ENCODE data around the gene E2F1. TPM values are rescaled to one million over a fixed set of nuclear protein-coding genes. Genes with fewer than 3 reads are reported as not detected.
"Not testable (repeated sequence)": the region's sequence is repeated elsewhere in the genome, so short reads cannot be mapped to it uniquely, and the experiment has no call there.

E2F1 gene
- polyA plus RNA-seq, 4 donors: 2.2 to 10.9 (median 4.6) TPM

DNA sequence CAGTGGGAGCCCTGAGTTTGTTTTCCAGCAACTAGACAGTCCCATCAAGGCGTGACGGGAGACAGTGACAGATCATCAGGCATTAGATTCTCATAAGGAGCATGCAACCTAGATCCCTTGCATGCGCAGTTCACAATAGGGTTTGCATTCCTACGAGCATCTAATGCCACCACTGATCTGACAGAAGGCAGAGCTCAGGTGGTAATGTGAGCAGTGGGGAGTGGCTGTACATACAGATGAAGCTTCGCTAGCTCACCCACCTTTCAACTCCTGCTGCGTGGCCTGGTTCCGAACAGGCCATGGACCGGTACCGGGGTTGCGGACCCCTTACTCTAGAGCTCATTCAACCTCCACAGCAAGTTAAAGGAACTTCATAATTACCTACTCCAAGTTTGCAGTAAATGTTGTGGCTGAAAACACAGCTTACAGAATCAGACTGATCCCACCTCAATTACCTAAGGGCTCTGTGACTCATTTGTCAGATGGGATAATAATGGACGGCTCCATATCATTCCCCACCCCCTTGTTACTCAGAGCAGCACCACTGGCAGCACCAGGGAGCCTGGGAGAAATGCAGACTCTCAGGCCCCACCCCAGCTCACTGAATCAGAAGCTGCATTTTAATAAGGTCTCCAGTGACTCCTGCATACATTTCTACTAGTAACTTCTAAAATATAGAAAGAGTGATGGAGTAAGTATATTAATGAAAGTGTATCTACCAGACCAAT, 18.2 kb upstream of the E2F1 start:
- Histone ChIP-seq H3K9me3 (ENCODE audit: control insufficient read depth in 2 of 2, insufficient read depth in 1 of 2, low read depth in 1 of 2, low read length in 1 of 2) (peaks cover 0 to 4% of the 10 kb centered on the region in 2 donors), H3K4me3 (ENCODE audit: low read depth in 1 of 3, low read length in 3 of 3) (no peak overlapping the region), H3K27ac (ENCODE audit: low read depth in 1 of 3, low read length in 2 of 3) (no peak overlapping the region), H3K4me1 (ENCODE audit: control insufficient read depth in 3 of 3, insufficient read depth in 2 of 3, low read depth in 1 of 3, low read length in 2 of 3) (no peaks in the 10 kb centered on the region), H3K27me3 (ENCODE audit: control insufficient read depth in 3 of 3, insufficient read depth in 3 of 3, low read length in 3 of 3) (no peaks in the 10 kb centered on the region), H3K36me3 (ENCODE audit: control insufficient read depth in 3 of 3, insufficient read depth in 2 of 3, low read depth in 1 of 3, low read length in 3 of 3) (peaks cover 0 to 23% (median 3%) of the 10 kb centered on the region in 3 donors)
- no peak for FAIRE-seq
- DNase-seq: no peak
- 92 to 94% (median 93%) methylated on average over 11 of the region's 11 CpGs for WGBS, 3 donors

DNA sequence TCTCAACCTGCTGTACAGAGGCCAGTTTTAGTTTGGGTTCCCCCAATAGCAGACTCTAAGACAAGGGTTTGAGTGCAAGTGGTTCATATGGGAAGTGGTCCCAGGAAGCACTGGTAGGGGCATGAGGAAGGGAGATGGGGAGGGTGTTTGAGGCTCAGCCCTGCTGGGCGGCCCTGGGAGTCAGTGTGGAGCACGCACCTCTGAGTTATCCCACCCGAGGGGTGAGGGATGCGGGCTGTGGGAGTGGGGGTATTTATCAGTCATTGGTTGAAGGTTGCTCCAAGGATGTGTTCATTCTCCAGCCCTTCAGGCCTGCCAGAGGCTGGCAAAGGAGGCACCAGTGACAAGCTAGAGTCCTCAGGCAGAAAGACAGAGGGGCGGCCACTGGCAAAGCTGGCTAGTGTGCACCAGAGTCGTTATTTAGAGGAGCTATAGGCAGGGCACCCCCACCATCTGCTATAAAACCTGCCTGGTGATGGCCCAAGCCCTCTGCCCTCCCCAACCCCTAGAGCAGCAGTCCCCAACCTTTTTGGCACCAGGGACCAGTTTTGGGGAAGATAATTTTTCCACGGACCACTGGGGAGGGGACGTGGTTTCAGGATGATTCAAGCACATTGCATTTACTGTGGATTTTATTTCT, 17.4 kb upstream of the E2F1 start:
- FAIRE-seq (no peak), DNase-seq (no peak)
- Histone ChIP-seq H3K4me3 (ENCODE audit: low read depth in 1 of 3, low read length in 3 of 3) (no peak overlapping the region), H3K4me1 (ENCODE audit: control insufficient read depth in 3 of 3, insufficient read depth in 2 of 3, low read depth in 1 of 3, low read length in 2 of 3) (no peaks in the 10 kb centered on the region), H3K36me3 (ENCODE audit: control insufficient read depth in 3 of 3, insufficient read depth in 2 of 3, low read depth in 1 of 3, low read length in 3 of 3) (peaks cover 0 to 23% (median 3%) of the 10 kb centered on the region in 3 donors), H3K27ac (ENCODE audit: low read depth in 1 of 3, low read length in 2 of 3) (no peak overlapping the region), H3K27me3 (ENCODE audit: control insufficient read depth in 3 of 3, insufficient read depth in 3 of 3, low read length in 3 of 3) (no peaks in the 10 kb centered on the region), H3K9me3 (ENCODE audit: control insufficient read depth in 2 of 2, insufficient read depth in 1 of 2, low read depth in 1 of 2, low read length in 1 of 2) (peaks cover 0 to 4% of the 10 kb centered on the region in 2 donors)
- 93 to 94% (median 93%) methylated on average over 8 of the region's 8 CpGs for WGBS, 3 donors

DNA sequence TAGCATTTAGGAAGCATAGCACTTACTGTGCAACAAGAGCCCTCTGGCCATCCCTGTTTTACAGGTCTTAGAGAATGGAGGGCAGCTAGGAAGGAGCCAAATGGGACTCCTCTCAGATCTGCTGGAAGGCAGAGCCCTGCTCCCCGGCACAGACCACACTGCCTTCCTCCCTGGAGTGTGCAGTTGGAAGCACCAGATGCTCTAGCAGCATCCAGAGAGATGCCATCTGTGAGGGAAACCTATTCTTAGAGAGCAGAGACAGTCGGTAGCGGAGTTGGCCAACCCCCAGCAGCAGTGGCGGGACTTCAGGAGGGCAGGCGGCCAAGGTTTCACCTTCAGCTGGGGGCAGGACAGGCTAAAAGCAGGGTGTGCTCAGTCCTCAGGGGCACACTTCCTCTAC, 16.7 kb upstream of the E2F1 start:
- WGBS, 3 donors: 76 to 83% (median 80%) methylated on average over 5 of the region's 5 CpGs

DNA sequence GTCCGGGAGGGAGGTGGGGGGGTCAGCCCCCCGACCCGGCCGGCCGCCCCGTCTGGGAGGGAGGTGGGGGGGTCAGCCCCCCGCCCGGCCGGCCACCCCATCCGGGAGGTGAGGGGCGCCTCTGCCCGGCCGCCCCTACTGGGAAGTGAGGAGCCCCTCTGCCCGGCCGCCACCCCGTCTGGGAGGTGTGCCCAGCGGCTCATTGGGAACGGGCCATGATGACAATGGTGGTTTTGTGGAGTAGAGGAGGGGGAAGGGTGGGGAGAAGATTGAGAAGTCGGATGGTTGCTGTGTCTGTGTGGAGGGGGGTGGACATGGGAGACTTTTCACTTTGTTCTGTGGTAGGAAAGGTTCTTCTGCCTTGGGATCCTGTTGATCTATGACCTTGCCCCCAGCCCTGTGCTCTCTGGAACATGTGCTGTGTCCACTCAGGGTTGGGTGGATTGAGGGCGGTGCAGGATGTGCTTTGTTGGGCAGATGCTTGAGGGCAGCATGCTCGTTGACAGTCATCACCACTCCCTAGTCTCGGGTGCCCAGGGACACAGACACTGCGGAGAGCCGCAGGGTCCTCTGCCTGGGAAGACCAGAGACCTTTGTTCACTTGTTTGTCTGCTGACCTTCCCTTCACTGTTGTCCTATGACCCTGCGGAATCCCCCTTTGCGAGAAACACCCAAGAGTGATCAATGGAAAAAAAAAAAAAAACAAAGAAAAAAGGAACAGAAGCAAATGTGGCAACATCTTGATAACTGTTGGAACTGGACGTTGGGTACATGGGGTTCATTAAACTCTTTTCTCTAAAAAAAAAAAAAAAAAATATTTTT, 15.7 kb upstream of the E2F1 start:
- FAIRE-seq (no peak), DNase-seq (no peak)
- H3K4me3 ChIP-seq (ENCODE audit: low read depth in 1 of 3, low read length in 3 of 3): no peak overlapping the region
- H3K9me3 ChIP-seq (ENCODE audit: control insufficient read depth in 2 of 2, insufficient read depth in 1 of 2, low read depth in 1 of 2, low read length in 1 of 2): peaks cover 0 to 4% of the 10 kb centered on the region in 2 donors
- peaks cover 0 to 15% (median 0%) of the 10 kb centered on the region in 3 donors for H3K36me3 ChIP-seq (ENCODE audit: control insufficient read depth in 3 of 3, insufficient read depth in 2 of 3, low read depth in 1 of 3, low read length in 3 of 3)
- no peak overlapping the region for H3K27ac ChIP-seq (ENCODE audit: low read depth in 1 of 3, low read length in 2 of 3)
- no peaks in the 10 kb centered on the region for H3K4me1 ChIP-seq (ENCODE audit: control insufficient read depth in 3 of 3, insufficient read depth in 2 of 3, low read depth in 1 of 3, low read length in 2 of 3)
- 89 to 97% (median 94%) methylated on average over 11 to 27 of the region's 27 CpGs for WGBS, 3 donors
- no peaks in the 10 kb centered on the region for H3K27me3 ChIP-seq (ENCODE audit: control insufficient read depth in 3 of 3, insufficient read depth in 3 of 3, low read length in 3 of 3)

More for the DNA sequence above, 16.7 kb upstream of the E2F1 start:
- H3K27ac ChIP-seq (ENCODE audit: low read depth in 1 of 3, low read length in 2 of 3): no peak overlapping the region
- FAIRE-seq: no peak
- no peak overlapping the region for H3K4me3 ChIP-seq (ENCODE audit: low read depth in 1 of 3, low read length in 3 of 3)
- no peak for DNase-seq
- peaks cover 0 to 4% of the 10 kb centered on the region in 2 donors for H3K9me3 ChIP-seq (ENCODE audit: control insufficient read depth in 2 of 2, insufficient read depth in 1 of 2, low read depth in 1 of 2, low read length in 1 of 2)
- no peaks in the 10 kb centered on the region for H3K27me3 ChIP-seq (ENCODE audit: control insufficient read depth in 3 of 3, insufficient read depth in 3 of 3, low read length in 3 of 3)
- H3K36me3 ChIP-seq (ENCODE audit: control insufficient read depth in 3 of 3, insufficient read depth in 2 of 3, low read depth in 1 of 3, low read length in 3 of 3): peaks cover 0 to 23% (median 3%) of the 10 kb centered on the region in 3 donors
- no peaks in the 10 kb centered on the region for H3K4me1 ChIP-seq (ENCODE audit: control insufficient read depth in 3 of 3, insufficient read depth in 2 of 3, low read depth in 1 of 3, low read length in 2 of 3)

DNA sequence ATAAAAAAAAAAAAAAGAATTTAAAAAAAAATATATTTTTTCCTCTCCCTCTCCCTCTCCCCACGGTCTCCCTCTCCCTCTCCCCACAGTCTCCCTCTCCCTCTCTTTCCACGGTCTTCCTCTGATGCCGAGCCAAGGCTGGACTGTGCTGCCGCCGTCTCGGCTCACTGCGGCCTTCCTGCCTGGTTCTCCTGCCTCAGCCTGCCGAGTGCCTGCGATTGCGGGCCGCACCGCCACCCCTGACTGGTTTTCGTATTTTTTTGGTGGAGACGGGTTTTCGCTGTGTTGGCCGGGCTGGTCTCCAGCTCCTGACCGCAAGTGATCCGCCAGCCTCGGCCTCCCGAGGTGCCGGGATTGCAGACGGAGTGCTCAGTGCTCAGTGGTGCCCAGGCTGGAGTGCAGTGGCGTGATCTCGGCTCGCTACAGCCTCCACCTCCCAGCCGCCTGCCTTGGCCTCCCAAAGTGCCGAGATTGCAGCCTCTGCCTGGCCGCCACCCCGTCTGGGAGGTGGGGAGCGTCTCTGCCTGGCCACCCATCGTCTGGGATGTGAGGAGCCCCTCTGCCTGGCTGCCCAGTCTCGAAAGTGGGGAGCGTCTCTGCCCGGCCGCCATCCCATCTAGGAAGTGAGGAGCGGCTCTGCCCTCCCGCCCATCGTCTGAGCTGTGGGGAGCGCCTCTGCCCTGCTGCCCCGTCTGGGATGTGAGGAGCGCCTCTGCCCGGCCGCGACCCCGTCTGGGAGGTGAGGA, 14.7 kb upstream of the E2F1 start:
- not testable (repeated sequence) for H3K27ac ChIP-seq (ENCODE audit: low read depth in 1 of 3, low read length in 2 of 3); H3K4me1 ChIP-seq (ENCODE audit: control insufficient read depth in 3 of 3, insufficient read depth in 2 of 3, low read depth in 1 of 3, low read length in 2 of 3); H3K9me3 ChIP-seq (ENCODE audit: control insufficient read depth in 2 of 2, insufficient read depth in 1 of 2, low read depth in 1 of 2, low read length in 1 of 2); H3K27me3 ChIP-seq (ENCODE audit: control insufficient read depth in 3 of 3, insufficient read depth in 3 of 3, low read length in 3 of 3); H3K4me3 ChIP-seq (ENCODE audit: low read depth in 1 of 3, low read length in 3 of 3); FAIRE-seq; DNase-seq; H3K36me3 ChIP-seq (ENCODE audit: control insufficient read depth in 3 of 3, insufficient read depth in 2 of 3, low read depth in 1 of 3, low read length in 3 of 3)
- WGBS, 3 donors: 89 to 97% (median 97%) methylated on average over 42 to 44 of the region's 45 CpGs

DNA sequence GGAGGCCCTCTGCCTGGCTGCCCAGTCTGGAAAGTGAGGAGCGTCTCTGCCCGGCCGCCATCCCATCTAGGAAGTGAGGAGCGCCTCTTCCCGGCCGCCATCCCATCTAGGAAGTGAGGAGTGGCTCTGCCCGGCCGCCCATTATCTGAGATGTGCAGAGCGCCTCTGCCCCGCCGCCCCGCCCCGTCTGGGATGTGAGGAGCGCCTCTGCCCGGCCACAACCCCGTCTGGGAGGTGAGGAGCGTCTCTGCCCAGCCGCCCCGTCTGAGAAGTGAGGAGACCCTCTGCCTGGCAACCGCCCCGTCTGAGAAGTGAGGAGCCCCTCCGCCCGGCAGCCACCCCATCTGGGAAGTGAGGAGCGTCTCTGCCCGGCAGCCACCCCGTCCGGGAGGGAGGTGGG, 12.8 kb upstream of the E2F1 start:
- H3K4me1 ChIP-seq (ENCODE audit: control insufficient read depth in 3 of 3, insufficient read depth in 2 of 3, low read depth in 1 of 3, low read length in 2 of 3); H3K27ac ChIP-seq (ENCODE audit: low read depth in 1 of 3, low read length in 2 of 3); H3K36me3 ChIP-seq (ENCODE audit: control insufficient read depth in 3 of 3, insufficient read depth in 2 of 3, low read depth in 1 of 3, low read length in 3 of 3); H3K4me3 ChIP-seq (ENCODE audit: low read depth in 1 of 3, low read length in 3 of 3); H3K27me3 ChIP-seq (ENCODE audit: control insufficient read depth in 3 of 3, insufficient read depth in 3 of 3, low read length in 3 of 3); H3K9me3 ChIP-seq (ENCODE audit: control insufficient read depth in 2 of 2, insufficient read depth in 1 of 2, low read depth in 1 of 2, low read length in 1 of 2); FAIRE-seq; DNase-seq: not testable (repeated sequence)
- WGBS, 3 donors: 96 to 97% (median 97%) methylated on average over 17 to 19 of the region's 27 CpGs

DNA sequence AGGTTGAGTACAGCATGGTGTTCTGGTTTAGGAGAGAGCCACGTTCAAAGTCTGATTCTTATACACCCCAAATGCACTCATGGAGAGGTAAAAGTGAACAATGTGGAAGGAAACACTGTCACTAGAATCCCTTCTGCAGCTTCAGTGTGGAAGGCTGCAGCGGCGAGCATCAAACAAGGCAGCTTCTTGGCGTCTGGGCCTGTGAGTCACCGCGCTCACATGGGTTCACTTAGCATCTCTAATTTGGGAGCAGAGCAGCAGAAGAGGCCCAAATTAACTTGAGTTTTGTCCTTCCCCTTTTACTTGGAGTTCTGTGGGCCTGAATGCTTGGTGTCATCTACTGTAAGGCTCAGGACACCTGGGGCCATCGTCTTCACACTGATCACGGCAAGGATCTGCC, 10.9 kb upstream of the E2F1 start:
- H3K27me3 ChIP-seq (ENCODE audit: control insufficient read depth in 3 of 3, insufficient read depth in 3 of 3, low read length in 3 of 3): no peaks in the 10 kb centered on the region
- FAIRE-seq: no peak
- no peaks in the 10 kb centered on the region for H3K36me3 ChIP-seq (ENCODE audit: control insufficient read depth in 3 of 3, insufficient read depth in 2 of 3, low read depth in 1 of 3, low read length in 3 of 3)
- peaks cover 0 to 4% of the 10 kb centered on the region in 2 donors for H3K9me3 ChIP-seq (ENCODE audit: control insufficient read depth in 2 of 2, insufficient read depth in 1 of 2, low read depth in 1 of 2, low read length in 1 of 2)
- DNase-seq: no peak
- peak overlapping the region in 1 of 3 donors; percentile 53 for H3K27ac ChIP-seq (ENCODE audit: low read depth in 1 of 3, low read length in 2 of 3)
- H3K4me1 ChIP-seq (ENCODE audit: control insufficient read depth in 3 of 3, insufficient read depth in 2 of 3, low read depth in 1 of 3, low read length in 2 of 3): no peaks in the 10 kb centered on the region
- WGBS, 3 donors: 67 to 92% (median 84%) methylated on average over 8 of the region's 8 CpGs
- H3K4me3 ChIP-seq (ENCODE audit: low read depth in 1 of 3, low read length in 3 of 3): no peak overlapping the region

DNA sequence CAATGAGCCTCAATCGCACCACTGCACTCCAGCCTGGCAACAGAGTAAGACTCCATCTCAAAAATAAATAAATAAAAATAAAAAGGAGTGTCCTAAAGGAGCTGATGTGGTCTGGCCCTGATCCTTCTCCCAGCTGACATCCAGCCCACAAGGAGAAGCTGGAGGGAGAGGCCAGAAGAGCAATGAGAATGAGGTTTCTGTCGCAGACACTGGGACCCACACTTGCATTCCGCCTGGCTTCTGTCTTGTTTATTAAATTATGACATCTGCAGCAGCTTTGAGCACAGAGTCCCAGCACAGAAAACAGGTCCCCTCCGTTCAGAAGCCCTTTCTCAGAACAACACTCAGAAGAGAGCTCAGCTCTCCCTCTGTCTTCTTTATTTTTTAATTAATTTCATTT, 10.3 kb upstream of the E2F1 start:
- WGBS, 3 donors: 76 to 92% (median 90%) methylated on average over 4 of the region's 4 CpGs
- FAIRE-seq: no peak
- Histone ChIP-seq H3K4me1 (ENCODE audit: control insufficient read depth in 3 of 3, insufficient read depth in 2 of 3, low read depth in 1 of 3, low read length in 2 of 3) (no peaks in the 10 kb centered on the region), H3K4me3 (ENCODE audit: low read depth in 1 of 3, low read length in 3 of 3) (no peak overlapping the region), H3K9me3 (ENCODE audit: control insufficient read depth in 2 of 2, insufficient read depth in 1 of 2, low read depth in 1 of 2, low read length in 1 of 2) (peaks cover 0 to 4% of the 10 kb centered on the region in 2 donors), H3K36me3 (ENCODE audit: control insufficient read depth in 3 of 3, insufficient read depth in 2 of 3, low read depth in 1 of 3, low read length in 3 of 3) (no peaks in the 10 kb centered on the region), H3K27ac (ENCODE audit: low read depth in 1 of 3, low read length in 2 of 3) (no peak overlapping the region), H3K27me3 (ENCODE audit: control insufficient read depth in 3 of 3, insufficient read depth in 3 of 3, low read length in 3 of 3) (no peaks in the 10 kb centered on the region)
- no peak for DNase-seq
